ENCODE results near the gene UNC119. TPM values are rescaled to one million over a fixed set of nuclear protein-coding genes. Genes with fewer than 3 reads are reported as not detected.

UNC119 gene
- total RNA-seq, 1 experiment from 2014 or later: 43.2 TPM

DNA sequence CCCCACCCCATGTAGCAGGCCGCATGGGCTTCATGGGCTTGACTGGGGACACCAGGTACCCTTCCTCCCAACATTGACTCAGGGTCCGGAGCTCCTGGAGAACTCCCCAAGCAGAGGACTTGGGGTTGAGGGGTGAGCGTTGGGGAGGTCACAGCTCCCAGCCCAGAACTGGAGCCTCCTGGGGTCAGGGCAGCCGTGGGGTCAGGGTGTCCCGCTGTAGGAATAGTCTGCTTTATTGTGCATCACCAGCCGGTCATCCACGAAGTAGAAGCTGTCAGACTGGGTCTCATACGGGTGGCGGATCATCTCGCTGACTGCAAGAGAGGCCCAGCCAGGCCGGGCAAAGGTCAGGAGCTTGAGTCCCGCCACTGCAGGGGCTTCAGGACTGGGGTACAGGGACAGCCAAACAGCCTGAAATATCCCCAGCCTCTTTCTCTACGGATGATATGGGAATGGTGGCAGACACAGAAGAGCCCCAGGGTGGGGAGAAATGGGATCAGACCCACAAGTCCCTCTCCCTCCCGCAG, 5.3 kb downstream of the UNC119 start:
- no peak for TF ChIP-seq SRF (IDR thresholded peaks at IDR 0.05; ENCODE audit: low read depth)
- no peak for TF ChIP-seq RAD21 (IDR thresholded peaks at IDR 0.05; ENCODE audit: low read depth)
- TF ChIP-seq CEBPB (IDR thresholded peaks at IDR 0.05; ENCODE audit: low read depth): no peak
- TF ChIP-seq, protein P1, sequence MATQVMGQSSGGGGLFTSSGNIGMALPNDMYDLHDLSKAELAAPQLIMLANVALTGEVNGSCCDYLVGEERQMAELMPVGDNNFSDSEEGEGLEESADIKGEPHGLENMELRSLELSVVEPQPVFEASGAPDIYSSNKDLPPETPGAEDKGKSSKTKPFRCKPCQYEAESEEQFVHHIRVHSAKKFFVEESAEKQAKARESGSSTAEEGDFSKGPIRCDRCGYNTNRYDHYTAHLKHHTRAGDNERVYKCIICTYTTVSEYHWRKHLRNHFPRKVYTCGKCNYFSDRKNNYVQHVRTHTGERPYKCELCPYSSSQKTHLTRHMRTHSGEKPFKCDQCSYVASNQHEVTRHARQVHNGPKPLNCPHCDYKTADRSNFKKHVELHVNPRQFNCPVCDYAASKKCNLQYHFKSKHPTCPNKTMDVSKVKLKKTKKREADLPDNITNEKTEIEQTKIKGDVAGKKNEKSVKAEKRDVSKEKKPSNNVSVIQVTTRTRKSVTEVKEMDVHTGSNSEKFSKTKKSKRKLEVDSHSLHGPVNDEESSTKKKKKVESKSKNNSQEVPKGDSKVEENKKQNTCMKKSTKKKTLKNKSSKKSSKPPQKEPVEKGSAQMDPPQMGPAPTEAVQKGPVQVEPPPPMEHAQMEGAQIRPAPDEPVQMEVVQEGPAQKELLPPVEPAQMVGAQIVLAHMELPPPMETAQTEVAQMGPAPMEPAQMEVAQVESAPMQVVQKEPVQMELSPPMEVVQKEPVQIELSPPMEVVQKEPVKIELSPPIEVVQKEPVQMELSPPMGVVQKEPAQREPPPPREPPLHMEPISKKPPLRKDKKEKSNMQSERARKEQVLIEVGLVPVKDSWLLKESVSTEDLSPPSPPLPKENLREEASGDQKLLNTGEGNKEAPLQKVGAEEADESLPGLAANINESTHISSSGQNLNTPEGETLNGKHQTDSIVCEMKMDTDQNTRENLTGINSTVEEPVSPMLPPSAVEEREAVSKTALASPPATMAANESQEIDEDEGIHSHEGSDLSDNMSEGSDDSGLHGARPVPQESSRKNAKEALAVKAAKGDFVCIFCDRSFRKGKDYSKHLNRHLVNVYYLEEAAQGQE (IDR thresholded peaks at IDR 0.05; ENCODE audit: low read depth): no peak
- TF ChIP-seq, protein P2, sequence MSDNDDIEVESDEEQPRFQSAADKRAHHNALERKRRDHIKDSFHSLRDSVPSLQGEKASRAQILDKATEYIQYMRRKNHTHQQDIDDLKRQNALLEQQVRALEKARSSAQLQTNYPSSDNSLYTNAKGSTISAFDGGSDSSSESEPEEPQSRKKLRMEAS (IDR thresholded peaks at IDR 0.05): no peak
- TF ChIP-seq FOSL1 (IDR thresholded peaks at IDR 0.05; ENCODE audit: low read depth): no peak
- TF ChIP-seq SP1 (IDR thresholded peaks at IDR 0.05; ENCODE audit: low read depth): no peak
- no peak for TF ChIP-seq CBX3 (IDR thresholded peaks at IDR 0.05; ENCODE audit: low read depth)
- no peak for TF ChIP-seq ELF1 (IDR thresholded peaks at IDR 0.05; ENCODE audit: borderline replicate concordance, low read depth)
- no peak for TF ChIP-seq EZH2phosphoT487 (IDR thresholded peaks at IDR 0.05; ENCODE audit: borderline replicate concordance)
- no peak for TF ChIP-seq POLR2AphosphoS5 (IDR thresholded peaks at IDR 0.05; ENCODE audit: low read depth, low read length)
- TF ChIP-seq, protein P3, sequence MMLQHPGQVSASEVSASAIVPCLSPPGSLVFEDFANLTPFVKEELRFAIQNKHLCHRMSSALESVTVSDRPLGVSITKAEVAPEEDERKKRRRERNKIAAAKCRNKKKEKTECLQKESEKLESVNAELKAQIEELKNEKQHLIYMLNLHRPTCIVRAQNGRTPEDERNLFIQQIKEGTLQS (IDR thresholded peaks at IDR 0.05): no peak
- TF ChIP-seq TCF7L2 (IDR thresholded peaks at IDR 0.05; ENCODE audit: borderline replicate concordance, extremely low read depth, insufficient read depth, insufficient read length): no peak
- no peak for TF ChIP-seq SIN3A (IDR thresholded peaks at IDR 0.05; ENCODE audit: low read depth)
- H2AFZ ChIP-seq (ENCODE audit: low read depth, low read length, poor library complexity, severe bottlenecking): no peak overlapping the region
- RAD21 ChIA-PET (ENCODE audit: low non-redundant PET in 1 of 2, low total read pairs in 2 of 2, uncharacterized antibody in 2 of 2, unreplicated experiment in 2 of 2): no interaction called here
- peaks cover 2 to 20% of the 10 kb centered on the region in 2 experiments; a peak in 2 of 4 replicates for H3K4me1 ChIP-seq (ENCODE audit: control insufficient read depth in 1 of 2, insufficient read depth in 2 of 2, low read length in 2 of 2)
- no peak overlapping the region for H3K4me3 ChIP-seq (replicated peaks in 1 of 2; ENCODE audit: low read depth in 1 of 2, low read length in 2 of 2)
- CTCF ChIA-PET: interaction anchor here (1.6 kb wide), 1 partner anchor 11 kb away, joined by 3 read pairs; no protein-coding TSS in a partner anchor
- DNase-seq (ENCODE audit: low read depth, low spot score) (no peak), ATAC-seq (no peak)
- peaks cover 16% of the 10 kb centered on the region; the same call in 1 of the 2 replicates for H3K79me2 ChIP-seq (ENCODE audit: insufficient read depth, low read length)
- no peak overlapping the region for H3K27ac ChIP-seq (ENCODE audit: low read depth, low read length)
- no peaks in the 10 kb centered on the region for H3K9me3 ChIP-seq (ENCODE audit: control insufficient read depth in 1 of 2, insufficient read depth in 1 of 2, low read depth in 1 of 2, low read length in 2 of 2)
- H3K9me2 ChIP-seq (ENCODE audit: insufficient read depth): no peaks in the 10 kb centered on the region
- no peak overlapping the region for H3K9ac ChIP-seq (ENCODE audit: low read length)
- no peak overlapping the region for H3K4me2 ChIP-seq (ENCODE audit: low read length)
- no peaks in the 10 kb centered on the region for H3K27me3 ChIP-seq (ENCODE audit: insufficient read depth, low read length)
- H4K20me1 ChIP-seq (ENCODE audit: insufficient read depth): no peaks in the 10 kb centered on the region
- POLR2A ChIA-PET: no interaction called here
- no TSS peak for BruUV-seq (replicated peaks)
- H3K36me3 ChIP-seq (ENCODE audit: control insufficient read depth in 1 of 2, insufficient read depth in 2 of 2, low read length in 2 of 2): peaks cover 0 to 4% of the 10 kb centered on the region in 2 experiments; a peak in 2 of 4 replicates
- intact Hi-C loops (cut with micrococcal nuclease): no loop called here

All from HCT116 (cell line).